Right lobe of liver (tissue), 4 donors: ENCODE data around the gene URAD.

Experiments
- CTCF ChIP-seq, 4 donors: fragments of 200-600 bp in 3 of 4; fragments of 450-650 bp in 1 of 4; IDR thresholded peaks; one replicate each; pipeline versions ENCODE4 v1.5.1 to v1.8.0; 2016 to 2022; ENCODE audit warnings: antibody characterized with exemption in 4 of 4, mild to moderate bottlenecking in 2 of 4
- POLR2A ChIP-seq: fragments of 450-650 bp; IDR thresholded peaks from one replicate; pipeline ENCODE4 v1.6.1; 2017; ENCODE audit warnings: antibody characterized with exemption, mild to moderate bottlenecking
- donor health status: DM: no; HTN: no; CAD: no.
- donor health status: DM: no; HTN: no; CAD: no.
- donor health status: DM: no; HTN: yes; CAD: no.

GRCh38 chr13:28010046-28010445 is 21.6 kb upstream of the URAD start:
- no peak for TF ChIP-seq CTCF (IDR thresholded peaks at IDR 0.05)
- no peak for TF ChIP-seq POLR2A
